HFFc6 (cell line): Measurements from ENCODE around the gene PIAS2. TPM values are rescaled to one million over a fixed set of nuclear protein-coding genes. Genes with fewer than 3 reads are reported as not detected.

Experiments
- DNase-seq: peaks from one replicate; pipeline ENCODE4 v3.0.0-alpha.2; 2018
- H3K27ac Mint-ChIP-seq: 2 replicates; pipeline ENCODE4 v1.8.0; 2020; ENCODE audit warnings: mild to moderate bottlenecking, mixed read lengths
- H3K27me3 Mint-ChIP-seq: 2 replicates; pipeline ENCODE4 v1.8.0; 2021; ENCODE audit warnings: mild to moderate bottlenecking, moderate library complexity, mixed read lengths; ENCODE audit not compliant: insufficient read depth
- H3K36me3 Mint-ChIP-seq: 2 replicates; pipeline ENCODE4 v1.8.0; 2021; ENCODE audit warnings: low read depth, mixed read lengths
- H3K4me1 Mint-ChIP-seq: 2 replicates; pipeline ENCODE4 v1.8.0; 2020; ENCODE audit warnings: low read depth, mixed read lengths
- H3K4me3 Mint-ChIP-seq: 2 replicates; pipeline ENCODE4 v1.8.0; 2020; ENCODE audit warnings: mild to moderate bottlenecking, moderate library complexity, mixed read lengths
- H3K9me3 Mint-ChIP-seq: 2 replicates; pipeline ENCODE4 v1.8.0; 2020; ENCODE audit warnings: mild to moderate bottlenecking, mixed read lengths
- total RNA-seq, 6 experiments: library from RNA; stranded (reverse); fragmentation: NEBNext Ultra II Directional; extraction: Animal tissue kit (Norgen Biotek cat#: 25700); gene quantifications; 2 replicates in 1 of 6; 3 replicates in 5 of 6; pipeline ENCODE4 v1.2.3, GENCODE V29; 2021
- TF ChIP-seq, protein P1 (sequence below): fragments of 200-600 bp; sonication (generic); IDR thresholded peaks from 2 replicates; pipeline ENCODE4 v1.5.0; 2021; ENCODE audit warnings: antibody characterized with exemption, mild to moderate bottlenecking

PIAS2 gene
- total RNA-seq, 6 experiments from 2014 or later: 23.2 to 26.2 (median 23.9) TPM

DNA sequence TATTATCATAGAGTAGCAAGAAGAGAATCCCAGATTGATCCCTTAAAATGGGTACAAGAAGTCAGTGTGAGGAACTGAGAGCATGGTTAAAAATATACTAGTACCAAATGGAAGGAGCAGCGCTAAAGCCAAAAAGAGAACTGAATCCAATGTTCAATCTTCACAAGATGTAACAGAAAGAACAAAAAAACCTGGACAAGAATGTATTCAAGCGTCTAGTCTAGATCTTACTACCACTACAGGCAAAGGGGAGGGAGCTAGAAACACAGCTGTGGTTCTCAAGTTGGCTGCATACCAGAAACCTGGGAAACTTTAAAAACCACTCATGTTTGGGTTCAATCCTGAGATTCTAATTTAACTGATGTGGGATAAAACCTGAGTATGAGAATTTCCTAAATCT, 57.5 kb downstream of the PIAS2 start:
- Mint-ChIP-seq H3K27ac (no peak overlapping the region), H3K36me3 (peaks cover 11% of the 10 kb centered on the region; the same call in 1 of the 2 replicates), H3K4me3 (no peak overlapping the region), H3K27me3 (no peaks in the 10 kb centered on the region), H3K9me3 (no peaks in the 10 kb centered on the region), H3K4me1 (peaks cover 18% of the 10 kb centered on the region)
- no peak for DNase-seq
- TF ChIP-seq, protein P1, sequence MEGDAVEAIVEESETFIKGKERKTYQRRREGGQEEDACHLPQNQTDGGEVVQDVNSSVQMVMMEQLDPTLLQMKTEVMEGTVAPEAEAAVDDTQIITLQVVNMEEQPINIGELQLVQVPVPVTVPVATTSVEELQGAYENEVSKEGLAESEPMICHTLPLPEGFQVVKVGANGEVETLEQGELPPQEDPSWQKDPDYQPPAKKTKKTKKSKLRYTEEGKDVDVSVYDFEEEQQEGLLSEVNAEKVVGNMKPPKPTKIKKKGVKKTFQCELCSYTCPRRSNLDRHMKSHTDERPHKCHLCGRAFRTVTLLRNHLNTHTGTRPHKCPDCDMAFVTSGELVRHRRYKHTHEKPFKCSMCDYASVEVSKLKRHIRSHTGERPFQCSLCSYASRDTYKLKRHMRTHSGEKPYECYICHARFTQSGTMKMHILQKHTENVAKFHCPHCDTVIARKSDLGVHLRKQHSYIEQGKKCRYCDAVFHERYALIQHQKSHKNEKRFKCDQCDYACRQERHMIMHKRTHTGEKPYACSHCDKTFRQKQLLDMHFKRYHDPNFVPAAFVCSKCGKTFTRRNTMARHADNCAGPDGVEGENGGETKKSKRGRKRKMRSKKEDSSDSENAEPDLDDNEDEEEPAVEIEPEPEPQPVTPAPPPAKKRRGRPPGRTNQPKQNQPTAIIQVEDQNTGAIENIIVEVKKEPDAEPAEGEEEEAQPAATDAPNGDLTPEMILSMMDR: no peak

DNA sequence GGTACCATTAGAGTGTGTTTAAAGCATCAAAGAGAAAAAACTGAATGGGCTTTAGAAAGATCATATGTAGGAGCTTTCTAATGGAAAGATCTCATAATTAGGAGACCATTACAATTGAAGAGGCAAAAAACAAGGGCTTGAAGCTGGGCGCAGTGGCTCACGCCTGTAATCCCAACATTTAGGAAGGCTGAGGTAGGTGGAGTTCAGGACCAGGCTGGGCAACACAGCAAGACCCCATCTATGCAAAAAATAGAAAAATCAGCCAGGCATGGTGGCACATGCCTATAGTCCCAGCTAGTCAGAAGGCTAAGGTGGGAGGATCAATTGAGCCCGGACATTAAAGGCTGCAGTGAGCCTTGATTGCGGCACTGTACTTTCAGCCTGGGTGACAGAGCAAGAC, 59.0 kb downstream of the PIAS2 start:
- H3K4me1 Mint-ChIP-seq: peaks cover 18% of the 10 kb centered on the region
- TF ChIP-seq, protein P1: no peak
- no peaks in the 10 kb centered on the region for H3K9me3 Mint-ChIP-seq
- no peak for DNase-seq
- no peak overlapping the region for H3K4me3 Mint-ChIP-seq
- peaks cover 11% of the 10 kb centered on the region; the same call in 1 of the 2 replicates for H3K36me3 Mint-ChIP-seq
- H3K27me3 Mint-ChIP-seq: no peaks in the 10 kb centered on the region
- H3K27ac Mint-ChIP-seq: no peak overlapping the region

DNA sequence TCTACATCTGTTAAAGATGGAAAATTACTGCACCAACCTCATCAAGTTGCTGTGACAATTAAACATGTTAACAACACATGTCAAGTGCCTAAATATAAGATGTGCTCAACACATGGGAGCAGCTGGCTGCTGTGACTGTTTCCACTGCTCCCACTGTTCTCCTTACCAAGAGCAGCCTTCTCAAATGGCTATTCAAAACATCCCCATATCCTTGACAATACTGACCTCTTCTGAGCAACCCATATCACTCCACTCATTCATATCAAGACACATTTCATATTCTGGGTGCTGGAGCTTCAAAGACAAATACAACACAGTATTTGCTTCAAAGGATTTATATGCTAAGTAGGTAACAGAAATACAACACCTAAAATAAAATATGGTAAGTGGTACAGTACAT, 60.3 kb downstream of the PIAS2 start:
- Mint-ChIP-seq H3K4me3 (no peak overlapping the region), H3K9me3 (no peaks in the 10 kb centered on the region), H3K36me3 (peaks cover 16% of the 10 kb centered on the region), H3K27me3 (no peaks in the 10 kb centered on the region; the same call in 1 of the 2 replicates), H3K27ac (no peak overlapping the region), H3K4me1 (peaks cover 18% of the 10 kb centered on the region)
- no peak for DNase-seq
- TF ChIP-seq, protein P1: peak; percentile 21; the same call in 1 of the 2 replicates

DNA sequence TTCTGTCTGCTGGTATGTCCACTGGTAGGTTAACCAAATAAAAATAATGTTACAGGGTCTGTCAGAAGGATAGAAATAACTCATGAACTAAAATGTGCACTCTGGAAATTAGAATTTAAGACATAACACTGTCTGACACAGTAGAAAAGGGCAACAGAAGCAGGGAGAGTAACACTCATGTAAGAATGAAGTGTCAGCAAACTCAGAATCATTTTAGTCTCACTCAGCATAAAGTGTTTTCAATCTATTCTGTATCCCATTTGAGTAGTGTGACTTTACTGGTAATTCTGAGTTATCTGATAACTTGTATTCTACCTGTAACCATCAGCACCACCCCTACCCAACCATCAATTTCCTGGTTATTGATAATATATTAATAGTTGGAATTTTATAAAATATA, 68.3 kb downstream of the PIAS2 start:
- H3K27me3 Mint-ChIP-seq: no peaks in the 10 kb centered on the region; the same call in 1 of the 2 replicates
- no peak overlapping the region for H3K27ac Mint-ChIP-seq
- H3K36me3 Mint-ChIP-seq: peaks cover 5% of the 10 kb centered on the region; the same call in 1 of the 2 replicates
- H3K4me1 Mint-ChIP-seq: no peaks in the 10 kb centered on the region
- no peak for DNase-seq
- no peaks in the 10 kb centered on the region for H3K9me3 Mint-ChIP-seq
- TF ChIP-seq, protein P1: no peak
- H3K4me3 Mint-ChIP-seq: no peak overlapping the region

DNA sequence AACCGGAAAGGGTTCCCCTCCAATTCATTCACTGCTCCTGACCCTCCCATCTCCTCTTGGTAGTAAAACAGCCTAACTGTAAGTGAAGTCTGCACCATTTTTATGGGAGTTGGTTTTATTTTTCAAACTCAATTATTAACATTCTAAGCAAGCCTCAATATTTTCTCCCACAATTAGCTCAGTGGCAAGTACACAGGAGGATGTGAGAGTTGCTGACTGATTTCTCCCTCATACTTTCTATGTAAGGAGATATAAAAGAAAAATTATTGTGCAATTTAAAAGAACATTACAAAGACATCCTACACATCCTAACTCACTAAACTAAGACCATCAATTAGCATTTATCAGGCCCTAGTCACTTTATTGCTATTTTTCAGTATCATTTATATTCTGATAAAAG, 73.9 kb downstream of the PIAS2 start:
- no peaks in the 10 kb centered on the region for H3K27me3 Mint-ChIP-seq
- H3K9me3 Mint-ChIP-seq: no peaks in the 10 kb centered on the region

More for the DNA sequence above, 73.9 kb downstream of the PIAS2 start:
- no peaks in the 10 kb centered on the region for H3K4me1 Mint-ChIP-seq
- DNase-seq: no peak
- H3K36me3 Mint-ChIP-seq: 0 out of 2 replicates have a peak, but pooled peaks cover 7% of the 10 kb centered on the region
- no peak overlapping the region for H3K27ac Mint-ChIP-seq
- no peak overlapping the region for H3K4me3 Mint-ChIP-seq
- TF ChIP-seq, protein P1: no peak
